Natural killer cell (primary cell): ENCODE measurements around the gene TMOD2. TPM values are rescaled to one million over a fixed set of nuclear protein-coding genes. Genes with fewer than 3 reads are reported as not detected.

Experiments used
- ATAC-seq, 3 donors: fragments of 150-1000 bp in 2 of 3; fragments of 200-7000 bp in 1 of 3; cut with Tn5 transposase; 1 replicate in 1 of 3; 2 replicates in 2 of 3; pipeline ENCODE4 v1.10.0; 2021; ENCODE audit warnings: mild to moderate bottlenecking in 2 of 3, moderate library complexity in 2 of 3
- DNase-seq, 2 donors: peaks; one replicate each; pipeline versions ENCODE4 v3.0.0 to v3.0.0-alpha.2; 2013 to 2021; ENCODE audit warnings: mixed read lengths in 1 of 2
- H3K27ac ChIP-seq: one replicate; pipeline ENCODE4 v1.5.1; 2013; ENCODE audit warnings: mild to moderate bottlenecking, low read length
- H3K27me3 ChIP-seq: one replicate; pipeline ENCODE4 v1.6.1; 2013; ENCODE audit warnings: low read length; ENCODE audit not compliant: control insufficient read depth, insufficient read depth
- H3K36me3 ChIP-seq: one replicate; pipeline ENCODE4 v1.6.1; 2013; ENCODE audit warnings: low read length; ENCODE audit not compliant: control insufficient read depth, insufficient read depth
- H3K4me1 ChIP-seq: one replicate; pipeline ENCODE4 v1.6.1; 2013; ENCODE audit warnings: low read length; ENCODE audit not compliant: control insufficient read depth, insufficient read depth
- H3K4me3 ChIP-seq: one replicate; pipeline ENCODE4 v1.5.1; 2013; ENCODE audit warnings: low read length
- H3K9me3 ChIP-seq: one replicate; pipeline ENCODE4 v1.6.1; 2013; ENCODE audit warnings: low read length; ENCODE audit not compliant: control insufficient read depth, insufficient read depth
- H3K27ac Mint-ChIP-seq, 2 donors: one replicate each; pipeline ENCODE4 v1.8.0; 2022; ENCODE audit warnings: mild to moderate bottlenecking in 2 of 2, mixed read lengths in 2 of 2, moderate library complexity in 1 of 2
- H3K27me3 Mint-ChIP-seq, 2 donors: one replicate each; pipeline ENCODE4 v1.8.0; 2022; ENCODE audit warnings: low read depth in 2 of 2, mixed read lengths in 2 of 2
- H3K36me3 Mint-ChIP-seq: one replicate; pipeline ENCODE4 v1.8.0; 2022; ENCODE audit warnings: mixed read lengths
- H3K4me1 Mint-ChIP-seq, 2 donors: one replicate each; pipeline ENCODE4 v1.8.0; 2022; ENCODE audit warnings: mixed read lengths in 2 of 2
- H3K4me3 Mint-ChIP-seq: one replicate; pipeline ENCODE4 v1.8.0; 2022; ENCODE audit warnings: mild to moderate bottlenecking, moderate library complexity, mixed read lengths
- H3K9me3 Mint-ChIP-seq, 2 donors: one replicate each; pipeline ENCODE4 v1.8.0; 2022; ENCODE audit warnings: mixed read lengths in 2 of 2
- CTCF ChIP-seq: fragments of 200-600 bp; IDR thresholded peaks from one replicate; pipeline ENCODE4 v1.8.0; 2022; ENCODE audit warnings: antibody characterized with exemption
- WGBS: methylation state at CpG from one replicate; pipeline ENCODE4 v1.1.7; 2013; ENCODE audit warnings: missing lambda C conversion rate; ENCODE audit not compliant: insufficient coverage; 5-methylcytosine and 5-hydroxymethylcytosine counted together
- intact Hi-C: fragments of 100-400 bp; cut with micrococcal nuclease; formaldehyde crosslinking; loops from one replicate; pipeline ENCODE4 v1.14.2; 2022
- total RNA-seq, 4 donors: library from RNA; stranded (reverse); fragments of 120-200 nt in 1 of 4; gene quantifications; one replicate each; pipeline versions ENCODE4 v1.2.3 to v1.2.4, GENCODE V29; 2013 to 2022

The TMOD2 gene
- total RNA-seq, 3 donors from 2014 or later (not counting 1 experiment from before 2014, with no cell fraction given) = 1.6 to 4.7 (median 1.6) TPM

GRCh38 chr15:51724673-51725072, 26.7 kb upstream of the TMOD2 start:
- Histone ChIP-seq H3K27ac (no peak overlapping the region), H3K4me1 (peaks cover 3% of the 10 kb centered on the region), H3K27me3 (no peaks in the 10 kb centered on the region), H3K9me3 (no peaks in the 10 kb centered on the region), H3K4me3 (no peak overlapping the region), H3K36me3 (peaks cover 33% of the 10 kb centered on the region)
- H3K4me3 Mint-ChIP-seq = no peak overlapping the region
- WGBS = 25% methylated on average over 1 of the region's 1 CpG
- H3K27me3 Mint-ChIP-seq = no peaks in the 10 kb centered on the region
- no peaks in the 10 kb centered on the region for H3K36me3 Mint-ChIP-seq
- H3K9me3 Mint-ChIP-seq = no peaks in the 10 kb centered on the region
- peaks cover 37 to 39% of the 10 kb centered on the region in 2 donors for H3K4me1 Mint-ChIP-seq
- TF ChIP-seq CTCF = no peak
- ATAC-seq (no peak), DNase-seq (peak in 1 of 2 donors; percentile 14)
- H3K27ac Mint-ChIP-seq = peak overlapping the region; percentile 49 to 57
- intact Hi-C loops = no loop called here

DNA sequence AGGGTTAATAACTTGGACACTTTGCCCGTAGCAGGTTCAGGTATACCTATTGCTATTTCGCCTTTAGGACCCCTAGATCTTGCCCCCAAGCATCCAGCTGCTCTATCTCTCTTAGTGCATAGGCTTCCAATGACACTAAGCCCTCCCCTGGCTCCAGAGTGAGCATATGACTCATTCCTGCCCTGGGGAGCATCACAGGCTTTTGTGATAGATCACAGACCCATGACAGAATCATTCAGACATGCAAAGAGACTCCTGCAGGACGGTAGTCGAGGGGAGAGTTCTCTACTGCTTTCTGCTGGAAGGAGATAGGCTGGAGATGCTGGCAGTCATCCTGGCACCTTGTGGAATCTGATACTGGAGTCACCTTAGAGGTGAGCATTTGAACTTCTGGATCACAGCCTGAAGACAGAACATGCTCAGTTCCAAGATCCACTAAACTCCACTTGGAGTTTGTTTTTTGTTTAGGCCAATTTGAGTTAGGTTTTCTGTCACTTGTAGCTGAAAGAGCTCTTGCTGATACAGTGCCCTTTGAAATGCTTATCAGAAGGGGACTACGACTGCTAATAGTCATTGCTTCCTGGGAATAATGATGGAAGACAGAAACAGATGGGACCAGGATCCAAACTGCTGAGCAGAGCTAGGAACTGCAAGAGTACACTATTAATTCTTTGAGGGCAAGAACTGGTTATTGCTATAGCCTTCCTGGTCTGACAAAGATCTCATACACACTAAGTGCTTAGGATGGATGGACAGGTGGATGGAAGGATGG, 24.9 kb upstream of the TMOD2 start:
- Mint-ChIP-seq H3K9me3 (no peaks in the 10 kb centered on the region), H3K27ac (peak overlapping the region; percentile 11 to 57), H3K4me1 (peaks cover 49 to 52% of the 10 kb centered on the region in 2 donors), H3K36me3 (no peaks in the 10 kb centered on the region), H3K4me3 (no peak overlapping the region), H3K27me3 (no peaks in the 10 kb centered on the region)
- Histone ChIP-seq H3K4me3 (no peak overlapping the region), H3K36me3 (peaks cover 18% of the 10 kb centered on the region), H3K9me3 (no peaks in the 10 kb centered on the region), H3K27me3 (no peaks in the 10 kb centered on the region), H3K27ac (no peak overlapping the region), H3K4me1 (peaks cover 16% of the 10 kb centered on the region)
- 75% methylated on average over 5 of the region's 5 CpGs for WGBS
- intact Hi-C loops = no loop called here
- no peak for TF ChIP-seq CTCF
- ATAC-seq (peak in 1 of 3 donors; percentile 64), DNase-seq (peak in 1 of 2 donors; percentile 30)

DNA sequence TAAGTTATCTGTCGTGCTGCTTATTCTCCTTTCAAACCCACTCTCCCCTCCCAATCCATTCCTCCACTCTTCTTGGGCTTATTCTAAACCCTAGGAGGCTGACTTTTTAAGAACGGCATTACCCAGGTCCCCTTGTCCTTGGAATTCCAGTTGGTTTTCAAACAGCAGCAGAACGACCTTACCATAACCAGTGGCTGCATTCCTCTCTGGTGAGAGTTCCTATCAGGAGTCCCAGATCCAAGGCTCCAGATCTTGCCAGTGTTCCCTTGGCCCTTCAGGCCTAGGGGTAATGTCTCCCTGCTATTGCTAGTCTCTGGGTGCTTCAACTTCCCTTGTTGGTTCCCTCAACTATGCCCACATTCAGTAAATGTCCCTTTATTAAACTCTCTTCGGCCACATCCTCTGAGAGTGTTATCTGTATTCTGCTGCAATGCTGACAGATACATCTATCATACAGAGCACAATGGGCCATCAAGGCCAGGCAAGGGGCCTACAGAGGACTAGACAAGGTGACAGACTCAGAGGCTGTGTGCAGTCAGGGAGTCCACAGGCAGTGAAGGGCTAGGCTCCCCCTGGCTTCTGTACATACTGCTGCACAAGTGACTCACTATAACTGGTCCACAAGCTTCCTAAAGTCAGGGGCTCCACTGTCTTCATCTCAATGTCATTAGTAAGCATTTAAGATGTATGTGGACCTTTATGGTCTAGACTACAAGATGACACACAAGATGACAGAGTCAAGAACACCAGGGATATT, 24.1 kb upstream of the TMOD2 start:
- Histone ChIP-seq H3K4me3 (no peak overlapping the region), H3K36me3 (peaks cover 9% of the 10 kb centered on the region), H3K27ac (no peak overlapping the region), H3K27me3 (no peaks in the 10 kb centered on the region), H3K9me3 (no peaks in the 10 kb centered on the region), H3K4me1 (peaks cover 23% of the 10 kb centered on the region)
- peak in 1 of 2 donors; percentile 45 for DNase-seq
- Mint-ChIP-seq H3K4me1 (peaks cover 57 to 60% of the 10 kb centered on the region in 2 donors), H3K4me3 (no peak overlapping the region), H3K27me3 (no peaks in the 10 kb centered on the region), H3K9me3 (no peaks in the 10 kb centered on the region), H3K36me3 (no peaks in the 10 kb centered on the region), H3K27ac (peak overlapping the region; percentile 17 to 57)
- peak in 2 of 3 donors; percentile 19 to 51 for ATAC-seq
- WGBS = 93% methylated on average over 4 of the region's 4 CpGs
- TF ChIP-seq CTCF = no peak
- intact Hi-C loops = no loop called here
